ENCODE results near the gene SERPINB10.

SERPINB10 gene

DNA sequence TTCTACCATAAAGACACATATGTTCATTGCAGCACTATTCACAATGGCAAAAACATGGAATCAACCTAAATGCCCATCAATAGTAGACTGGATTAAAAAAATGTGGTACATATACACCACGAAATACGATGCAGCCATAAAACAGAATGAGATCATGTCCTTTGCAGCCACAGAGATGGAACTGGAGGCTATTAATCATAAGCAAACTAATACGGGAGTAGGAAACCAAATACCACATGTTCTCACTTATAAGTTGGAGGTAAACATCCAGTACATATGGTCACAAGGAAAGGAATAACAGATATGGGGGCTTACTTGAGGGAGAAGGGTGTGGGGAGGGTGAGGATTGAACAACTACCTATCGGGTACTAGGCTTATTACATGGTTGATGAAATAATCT, 49.0 kb downstream of the SERPINB10 start:
- TF ChIP-seq, protein P1, sequence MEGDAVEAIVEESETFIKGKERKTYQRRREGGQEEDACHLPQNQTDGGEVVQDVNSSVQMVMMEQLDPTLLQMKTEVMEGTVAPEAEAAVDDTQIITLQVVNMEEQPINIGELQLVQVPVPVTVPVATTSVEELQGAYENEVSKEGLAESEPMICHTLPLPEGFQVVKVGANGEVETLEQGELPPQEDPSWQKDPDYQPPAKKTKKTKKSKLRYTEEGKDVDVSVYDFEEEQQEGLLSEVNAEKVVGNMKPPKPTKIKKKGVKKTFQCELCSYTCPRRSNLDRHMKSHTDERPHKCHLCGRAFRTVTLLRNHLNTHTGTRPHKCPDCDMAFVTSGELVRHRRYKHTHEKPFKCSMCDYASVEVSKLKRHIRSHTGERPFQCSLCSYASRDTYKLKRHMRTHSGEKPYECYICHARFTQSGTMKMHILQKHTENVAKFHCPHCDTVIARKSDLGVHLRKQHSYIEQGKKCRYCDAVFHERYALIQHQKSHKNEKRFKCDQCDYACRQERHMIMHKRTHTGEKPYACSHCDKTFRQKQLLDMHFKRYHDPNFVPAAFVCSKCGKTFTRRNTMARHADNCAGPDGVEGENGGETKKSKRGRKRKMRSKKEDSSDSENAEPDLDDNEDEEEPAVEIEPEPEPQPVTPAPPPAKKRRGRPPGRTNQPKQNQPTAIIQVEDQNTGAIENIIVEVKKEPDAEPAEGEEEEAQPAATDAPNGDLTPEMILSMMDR (IDR thresholded peaks at IDR 0.05; ENCODE audit: control insufficient read depth, extremely low read depth, insufficient read depth): no peak
- DNase-seq (ENCODE audit: low read depth): no peak
- no peak overlapping the region for H3K4me3 ChIP-seq (ENCODE audit: low read depth, low read length)

DNA sequence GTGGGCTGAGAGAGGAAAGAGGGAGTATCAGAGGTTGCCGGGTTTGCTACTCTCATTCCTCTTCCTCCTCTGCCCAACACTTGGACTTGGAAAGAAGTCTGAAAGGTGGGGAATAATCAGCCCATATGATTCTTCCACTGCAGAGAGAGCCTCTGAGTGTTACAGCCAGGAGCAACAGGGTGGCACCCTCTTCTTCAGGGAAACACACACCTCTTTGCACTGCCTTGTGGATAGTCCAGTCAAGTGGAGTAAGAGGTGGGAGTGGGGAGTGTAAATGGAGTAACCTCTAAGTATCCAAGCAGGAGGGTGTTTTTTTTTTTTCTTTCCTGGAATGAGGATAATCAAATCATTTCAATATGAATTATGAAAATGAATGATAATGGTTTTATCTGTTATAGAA, 53.1 kb downstream of the SERPINB10 start:
- H3K4me3 ChIP-seq (ENCODE audit: low read depth, low read length): no peak overlapping the region
- DNase-seq (ENCODE audit: low read depth): no peak
- TF ChIP-seq, protein P1 (IDR thresholded peaks at IDR 0.05; ENCODE audit: control insufficient read depth, extremely low read depth, insufficient read depth): no peak

DNA sequence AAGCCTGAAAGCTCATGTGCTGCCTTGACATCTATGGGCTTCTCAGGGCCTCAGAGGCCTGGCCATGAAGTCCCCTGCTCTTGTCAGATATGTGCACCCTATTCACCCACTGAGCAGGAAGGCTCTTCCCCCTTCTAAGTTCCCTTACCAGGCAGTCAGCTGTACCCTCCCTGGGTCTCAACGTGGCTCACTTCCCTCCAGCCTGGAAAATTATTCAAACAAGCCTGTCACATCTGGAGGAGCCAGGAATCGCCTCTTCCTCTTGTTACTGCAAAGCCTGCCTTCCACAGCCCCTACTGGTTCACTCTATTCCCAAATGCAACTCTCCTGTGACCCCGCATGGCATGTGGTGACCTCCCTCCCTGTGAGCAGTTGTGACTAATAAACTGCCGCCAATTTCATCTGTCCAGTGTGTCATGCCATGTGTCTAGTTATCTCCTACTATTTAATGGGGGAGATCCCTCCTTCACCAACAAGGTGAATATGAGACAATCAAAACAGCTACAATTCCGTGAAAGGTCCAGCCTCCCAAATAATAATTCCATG, 53.8 kb downstream of the SERPINB10 start:
- no peak overlapping the region for H3K4me3 ChIP-seq (ENCODE audit: low read depth, low read length)
- no peak for DNase-seq (ENCODE audit: low read depth)
- TF ChIP-seq, protein P1 (IDR thresholded peaks at IDR 0.05; ENCODE audit: control insufficient read depth, extremely low read depth, insufficient read depth): no peak

DNA sequence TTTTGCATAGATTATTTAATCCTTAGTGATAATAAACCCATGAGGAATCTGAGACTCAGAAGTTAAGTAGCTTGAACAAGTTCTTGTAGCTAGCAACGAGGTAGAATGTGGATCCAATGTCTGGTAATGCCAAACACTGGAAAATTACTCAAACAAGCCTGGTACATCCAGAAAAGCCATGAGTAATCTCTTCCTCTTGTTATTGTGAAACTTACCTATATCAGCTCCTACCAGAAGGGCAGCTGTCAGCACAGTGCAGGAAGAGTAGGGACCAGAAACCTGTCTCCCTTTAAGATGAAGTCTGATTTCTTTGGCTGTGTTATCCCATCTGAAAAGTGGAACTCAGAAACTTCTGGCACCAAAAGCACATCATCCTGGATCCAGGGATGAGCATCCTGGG, 54.4 kb downstream of the SERPINB10 start:
- no peak for DNase-seq (ENCODE audit: low read depth)
- TF ChIP-seq, protein P1 (IDR thresholded peaks at IDR 0.05; ENCODE audit: control insufficient read depth, extremely low read depth, insufficient read depth): no peak
- H3K4me3 ChIP-seq (ENCODE audit: low read depth, low read length): no peak overlapping the region

DNA sequence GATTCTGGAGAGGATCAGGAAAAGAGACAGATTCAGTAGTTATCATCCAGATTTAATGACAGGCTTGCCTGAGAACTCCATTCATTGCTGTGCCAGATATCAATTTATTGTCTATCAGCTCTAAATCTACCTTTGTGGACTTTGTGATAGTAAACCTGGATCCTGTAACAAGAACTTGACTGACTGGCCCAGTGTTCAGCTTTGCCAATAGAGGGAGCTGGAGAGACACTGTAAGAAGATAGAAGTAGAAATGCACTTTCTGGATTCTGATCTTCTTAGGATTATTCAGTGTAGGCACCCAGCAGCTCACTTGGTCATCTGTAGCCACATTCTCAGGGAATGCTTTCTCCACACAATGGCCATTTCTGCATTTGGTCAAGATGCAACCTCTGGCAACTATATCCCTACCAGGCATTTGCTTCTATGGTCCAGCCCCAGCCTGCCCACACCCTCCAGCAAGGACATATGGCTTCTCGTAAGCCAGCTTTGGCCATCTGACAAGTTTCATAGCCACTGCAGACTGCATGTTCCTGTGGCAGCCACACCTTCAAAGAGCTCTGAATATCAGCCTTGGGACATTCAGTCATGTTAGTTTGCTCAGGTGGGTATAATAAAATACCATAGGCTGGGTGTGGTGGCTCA, 56.0 kb downstream of the SERPINB10 start:
- peak; percentile 55 for DNase-seq (ENCODE audit: low read depth)

DNA sequence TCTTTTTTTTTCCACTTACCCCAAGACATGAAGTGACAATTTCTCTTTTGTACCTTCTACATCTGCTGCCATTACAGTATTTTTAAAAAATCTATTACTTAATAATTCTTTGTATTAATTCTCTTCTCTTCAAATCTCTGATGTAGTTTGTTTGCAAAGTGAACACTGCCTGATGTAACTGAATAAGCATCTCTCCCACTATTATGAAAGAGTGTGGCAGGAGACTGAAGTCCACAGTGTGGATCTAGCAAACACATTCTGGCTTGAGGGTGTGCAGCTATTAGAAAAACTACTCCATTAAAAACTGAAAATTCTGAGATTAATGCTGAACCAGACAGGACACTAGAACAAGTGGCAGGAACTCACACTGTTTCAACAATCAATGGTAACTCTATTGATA, 57.1 kb downstream of the SERPINB10 start:
- DNase-seq (ENCODE audit: low read depth): no peak
- TF ChIP-seq, protein P1 (IDR thresholded peaks at IDR 0.05; ENCODE audit: control insufficient read depth, extremely low read depth, insufficient read depth): no peak
- no peak overlapping the region for H3K4me3 ChIP-seq (ENCODE audit: low read depth, low read length)

More for the DNA sequence above, 56.0 kb downstream of the SERPINB10 start:
- TF ChIP-seq, protein P1 (IDR thresholded peaks at IDR 0.05; ENCODE audit: control insufficient read depth, extremely low read depth, insufficient read depth): peak; percentile 84
- no peak overlapping the region for H3K4me3 ChIP-seq (ENCODE audit: low read depth, low read length)
